Endothelial cell of umbilical vein (primary cell): ENCODE results near the gene P4HB.

Source experiments
- CTCF ChIP-seq, 2 donors: IDR thresholded peaks; 1 replicate in 1 of 2; 2 replicates in 1 of 2; pipeline ENCODE4 v1.5.1; 2011; ENCODE audit warnings: low read length in 2 of 2, mild to moderate bottlenecking in 2 of 2, moderate library complexity in 2 of 2, control low read depth in 1 of 2, inconsistent platforms in 1 of 2, low read depth in 1 of 2; ENCODE audit not compliant: insufficient read depth in 1 of 2; ENCODE audit errors: extremely low read depth in 1 of 2
- EZH2 ChIP-seq: IDR thresholded peaks from 2 replicates; pipeline ENCODE4 v1.6.1; 2012; ENCODE audit warnings: borderline replicate concordance, low read depth, mild to moderate bottlenecking, moderate library complexity, low read length, inconsistent platforms; ENCODE audit not compliant: severe bottlenecking
- FOS ChIP-seq: IDR thresholded peaks from 2 replicates; pipeline ENCODE4 v1.6.1; 2011; ENCODE audit warnings: mild to moderate bottlenecking, low read length, moderate library complexity, borderline replicate concordance; ENCODE audit not compliant: insufficient read depth
- MAX ChIP-seq: IDR thresholded peaks from 2 replicates; pipeline ENCODE4 v1.6.1; 2011; ENCODE audit not compliant: insufficient read depth, insufficient read length
- MYC ChIP-seq: IDR thresholded peaks from one replicate; pipeline ENCODE4 v1.6.1; 2011; ENCODE audit warnings: mild to moderate bottlenecking, low read depth, low read length
- POLR2A ChIP-seq: IDR thresholded peaks from 2 replicates; pipeline ENCODE4 v1.6.1; 2012; ENCODE audit warnings: low read depth, mild to moderate bottlenecking, control low read depth, low read length
- POLR2AphosphoS5 ChIP-seq: IDR thresholded peaks from 2 replicates; pipeline ENCODE4 v1.6.1; 2012; ENCODE audit warnings: low read depth, mild to moderate bottlenecking, control low read depth, low read length, moderate library complexity; ENCODE audit not compliant: insufficient read depth

- TF ChIP-seq MYC (no peak), CTCF (IDR thresholded peaks at IDR 0.05; ENCODE audit: extremely low read depth in 1 of 2, insufficient read depth in 1 of 2, low read depth in 1 of 2, low read length in 2 of 2) (no peak), POLR2A (no peak), EZH2 (no peak), POLR2AphosphoS5 (no peak), FOS (no peak), MAX (no peak)
These were observed 18.8 kb upstream of the P4HB start for GRCh38 chr17:81879121-81879520.
